ENCODE results near the gene CAMTA1.

Gene CAMTA1

GRCh38 chr1:7012461-7012924 lies 227.2 kb downstream of the CAMTA1 start:
- FAIRE-seq = no peak
- no peak for TF ChIP-seq CTCF (IDR thresholded peaks at IDR 0.05; ENCODE audit: insufficient read depth, missing control alignments)
- DNase-seq (ENCODE audit: insufficient read length, low spot score) = no peak

- TF ChIP-seq CTCF (IDR thresholded peaks at IDR 0.05; ENCODE audit: insufficient read depth, missing control alignments) = no peak
- FAIRE-seq (no peak), DNase-seq (ENCODE audit: insufficient read length, low spot score) (no peak)
These were observed 228.8 kb downstream of the CAMTA1 start for GRCh38 chr1:7013833-7014639.

DNA sequence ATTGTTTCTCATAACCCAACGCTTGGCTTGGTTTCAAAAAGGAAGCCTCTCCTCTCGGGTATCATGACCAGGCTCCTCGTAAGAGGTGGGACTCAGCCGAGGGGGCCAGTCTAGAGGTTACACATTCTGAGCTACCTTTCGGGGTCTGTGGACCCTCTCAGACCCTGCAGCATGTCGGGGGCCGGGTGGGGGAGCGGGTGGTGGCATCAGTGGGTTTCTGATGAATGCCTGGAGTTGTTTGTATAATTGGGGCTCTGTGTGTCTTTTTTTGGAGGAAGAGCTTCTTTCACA lies 229.3 kb downstream of the CAMTA1 start:
- no peak for DNase-seq (ENCODE audit: insufficient read length, low spot score)
- FAIRE-seq = no peak
- TF ChIP-seq CTCF (IDR thresholded peaks at IDR 0.05; ENCODE audit: insufficient read depth, missing control alignments) = no peak

GRCh38 chr1:7015022-7015421 lies 229.8 kb downstream of the CAMTA1 start:
- FAIRE-seq (no peak), DNase-seq (ENCODE audit: insufficient read length, low spot score) (no peak)
- TF ChIP-seq CTCF (IDR thresholded peaks at IDR 0.05; ENCODE audit: insufficient read depth, missing control alignments) = no peak

GRCh38 chr1:7018351-7018750 lies 233.1 kb downstream of the CAMTA1 start:
- no peak for DNase-seq (ENCODE audit: insufficient read length, low spot score)
- no peak for TF ChIP-seq CTCF (IDR thresholded peaks at IDR 0.05; ENCODE audit: insufficient read depth, missing control alignments)
- FAIRE-seq = no peak

GRCh38 chr1:7018826-7019225 lies 233.6 kb downstream of the CAMTA1 start:
- TF ChIP-seq CTCF (IDR thresholded peaks at IDR 0.05; ENCODE audit: insufficient read depth, missing control alignments) = no peak
- FAIRE-seq = no peak
- DNase-seq (ENCODE audit: insufficient read length, low spot score) = no peak

GRCh38 chr1:7019510-7019909 lies 234.3 kb downstream of the CAMTA1 start:
- no peak for TF ChIP-seq CTCF (IDR thresholded peaks at IDR 0.05; ENCODE audit: insufficient read depth, missing control alignments)
- no peak for DNase-seq (ENCODE audit: insufficient read length, low spot score)
- FAIRE-seq = no peak
